Fibroblast of peridontal ligament (primary cell): ENCODE results near the gene KRT28.
A peak's percentile ranks its signal among the peaks of the same experiment; 100 is the strongest.

Experiments used
- DNase-seq: peaks from one replicate; pipeline ENCODE4 v3.0.0-alpha.2; 2010; ENCODE audit errors: extremely low read depth

KRT28 gene, protein sequence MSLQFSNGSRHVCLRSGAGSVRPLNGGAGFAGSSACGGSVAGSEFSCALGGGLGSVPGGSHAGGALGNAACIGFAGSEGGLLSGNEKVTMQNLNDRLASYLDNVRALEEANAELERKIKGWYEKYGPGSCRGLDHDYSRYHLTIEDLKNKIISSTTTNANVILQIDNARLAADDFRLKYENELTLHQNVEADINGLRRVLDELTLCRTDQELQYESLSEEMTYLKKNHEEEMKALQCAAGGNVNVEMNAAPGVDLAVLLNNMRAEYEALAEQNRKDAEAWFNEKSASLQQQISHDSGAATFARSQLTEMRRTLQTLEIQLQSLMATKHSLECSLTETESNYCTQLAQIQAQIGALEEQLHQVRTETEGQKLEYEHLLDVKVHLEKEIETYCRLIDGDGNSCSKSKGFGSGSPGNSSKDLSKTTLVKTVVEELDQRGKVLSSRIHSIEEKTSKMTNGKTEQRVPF

DNA sequence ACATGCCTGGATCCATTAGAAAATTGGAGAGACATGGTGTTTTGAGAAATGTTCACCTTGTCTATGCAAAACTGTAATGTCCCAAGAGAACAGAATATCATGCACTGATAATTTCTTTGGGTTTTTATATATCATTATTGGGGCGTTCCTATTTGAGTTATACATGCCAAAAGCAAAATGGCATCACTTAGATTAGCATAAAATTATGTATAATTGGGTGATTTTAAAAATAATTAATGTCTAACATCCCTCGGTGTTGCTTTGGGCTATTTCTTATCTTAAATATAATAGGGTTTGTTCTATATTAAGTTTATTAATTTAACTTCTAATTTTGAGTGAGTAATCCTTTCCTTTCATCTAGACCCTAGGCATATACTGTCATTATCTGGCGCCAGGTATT, at the start of gene KRT28:
Gene KRT28, minus strand, starts transcription at position 101 of the 400 bp plus-strand sequence. Its CDS starts 66 bp downstream, at position 35.
- DNase-seq, result no peak

DNA sequence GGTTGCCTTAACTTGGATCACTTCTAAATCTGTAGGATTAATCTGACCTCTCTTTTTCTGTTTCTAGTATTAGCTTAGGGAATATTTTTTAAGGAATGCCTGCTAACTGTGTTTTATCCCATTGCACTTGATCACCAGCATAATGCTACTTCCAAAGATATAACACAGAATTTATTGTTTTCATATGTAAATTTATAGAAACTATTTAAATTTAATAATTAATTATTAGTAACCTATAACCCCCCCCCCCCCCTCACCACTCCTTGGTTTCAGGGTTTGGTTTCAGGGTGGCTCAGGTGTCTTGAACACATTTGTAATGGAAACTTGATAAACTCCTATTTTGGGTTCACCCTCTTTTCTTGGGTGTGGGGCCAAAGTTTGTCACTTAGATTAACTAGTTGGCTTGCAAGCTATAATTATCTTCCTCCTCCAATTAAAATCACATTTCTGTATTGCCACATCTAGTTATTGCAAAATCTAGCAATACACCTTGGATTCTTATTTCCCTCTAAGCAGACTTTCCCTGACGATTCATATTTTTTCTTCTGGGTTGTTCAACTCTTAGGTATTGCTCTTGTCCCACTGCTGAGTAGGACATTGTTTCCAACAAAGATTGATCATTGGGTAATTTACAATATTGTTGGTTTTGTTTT, 49.0 kb upstream of the KRT28 start:
- DNase-seq, result no peak

DNA sequence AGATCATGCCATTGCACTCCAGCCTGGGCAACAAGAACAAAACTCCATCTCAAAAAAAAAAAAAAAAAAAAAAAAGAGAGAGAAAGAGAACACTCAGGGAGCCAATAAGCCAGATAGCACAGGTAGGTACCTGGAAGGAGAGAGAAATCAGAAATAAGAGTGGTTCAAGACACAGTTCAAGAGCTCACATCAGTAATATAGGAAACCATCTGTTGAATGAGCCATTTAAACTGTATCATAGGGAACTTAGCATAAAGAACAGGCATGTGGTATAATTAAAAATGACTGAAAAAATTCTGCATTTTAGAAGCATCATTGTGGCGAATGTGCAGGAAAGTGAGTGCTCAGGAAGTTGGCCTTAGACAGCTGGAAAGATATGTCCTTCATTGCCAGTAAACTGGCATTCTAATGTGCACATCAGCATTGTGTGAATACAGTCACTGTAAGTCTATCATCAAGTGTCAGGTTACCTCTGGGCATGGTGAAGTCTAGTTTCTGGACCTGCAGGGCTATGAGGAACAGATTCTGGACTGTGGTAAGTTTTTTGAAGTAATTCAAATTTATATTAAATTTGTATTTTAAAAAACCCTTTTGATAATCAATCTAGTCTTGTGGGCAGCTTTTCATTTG, 46.9 kb upstream of the KRT28 start:
- peak; percentile 27 for DNase-seq

DNA sequence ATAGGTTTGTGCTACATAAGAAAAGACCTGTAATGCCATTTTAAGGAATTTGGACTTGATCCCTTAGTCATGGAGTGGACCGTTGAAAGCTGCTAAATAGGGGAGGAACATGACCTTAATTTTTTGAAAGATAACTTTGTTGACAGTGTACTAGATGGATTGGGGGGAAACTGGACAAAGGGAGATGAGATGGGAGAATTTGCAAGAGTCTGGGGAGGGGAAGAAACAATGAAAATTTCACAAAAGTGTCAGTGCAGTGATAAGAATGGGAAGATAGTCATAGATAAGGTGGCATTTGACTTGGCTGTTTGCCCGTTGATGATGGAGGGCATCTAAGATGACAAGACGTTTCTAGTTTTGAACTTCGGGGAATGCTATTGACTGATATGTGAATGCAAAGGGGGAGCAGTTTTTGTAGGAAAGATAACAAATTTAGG, 44.9 kb upstream of the KRT28 start:
- no peak for DNase-seq

DNA sequence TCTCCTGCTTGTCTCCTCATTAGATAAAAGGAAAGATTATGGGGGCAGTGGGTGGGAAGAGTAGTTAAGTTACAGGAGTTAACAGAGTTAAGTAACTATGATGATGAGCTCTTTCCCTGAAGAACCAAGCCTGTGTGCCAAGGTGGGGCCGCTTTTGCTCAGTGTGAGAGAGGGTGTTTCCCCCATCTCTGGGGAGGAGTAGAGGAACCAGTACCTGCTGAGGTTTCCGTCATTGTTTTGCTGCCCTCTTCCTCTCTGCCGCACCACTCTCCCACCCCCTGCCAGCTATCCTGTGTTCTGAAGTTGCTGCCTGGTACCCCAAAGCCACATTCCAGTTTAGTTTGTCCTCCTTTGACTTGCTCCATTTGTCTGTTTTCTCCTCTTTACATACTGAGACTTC, 43.5 kb upstream of the KRT28 start:
- no peak for DNase-seq

DNA sequence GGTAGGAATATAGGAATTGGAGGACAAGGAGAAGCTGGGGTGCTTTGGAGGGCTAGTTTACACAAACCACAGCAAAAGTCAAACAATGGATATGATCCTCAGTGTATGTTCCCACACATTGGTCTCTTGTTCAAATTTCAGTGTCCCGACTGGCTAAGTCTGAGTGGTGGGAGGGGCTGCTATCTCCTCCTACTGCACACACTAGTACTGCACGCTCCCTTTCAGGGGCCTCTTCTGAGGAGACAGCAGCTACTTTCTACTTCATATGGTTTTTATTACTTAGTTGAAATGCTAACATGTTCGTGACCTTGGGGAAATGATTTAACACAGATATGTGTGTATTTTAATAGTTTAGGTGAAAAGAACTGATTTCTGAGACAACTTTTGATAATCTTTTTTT, 41.5 kb upstream of the KRT28 start:
- peak; percentile 34 for DNase-seq

DNA sequence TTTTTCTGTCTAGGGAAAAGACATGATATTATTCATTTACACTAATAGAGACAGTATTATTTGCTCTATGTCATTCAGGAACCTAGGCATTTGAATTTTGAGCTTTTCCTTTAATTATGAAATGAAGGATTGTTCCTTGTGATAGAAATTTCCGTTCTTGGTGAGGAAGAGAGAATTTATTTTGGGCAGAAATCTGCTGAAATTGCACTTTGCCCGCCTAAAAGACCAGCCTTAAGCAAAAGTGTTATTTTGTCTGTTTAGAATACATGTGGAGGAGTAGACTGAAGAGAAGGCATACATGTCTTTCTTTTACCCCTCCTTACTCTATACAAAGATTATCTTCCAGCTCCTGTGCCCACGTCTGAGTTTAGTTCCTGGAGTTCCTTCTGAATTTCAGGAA, 39.4 kb upstream of the KRT28 start:
- no peak for DNase-seq

DNA sequence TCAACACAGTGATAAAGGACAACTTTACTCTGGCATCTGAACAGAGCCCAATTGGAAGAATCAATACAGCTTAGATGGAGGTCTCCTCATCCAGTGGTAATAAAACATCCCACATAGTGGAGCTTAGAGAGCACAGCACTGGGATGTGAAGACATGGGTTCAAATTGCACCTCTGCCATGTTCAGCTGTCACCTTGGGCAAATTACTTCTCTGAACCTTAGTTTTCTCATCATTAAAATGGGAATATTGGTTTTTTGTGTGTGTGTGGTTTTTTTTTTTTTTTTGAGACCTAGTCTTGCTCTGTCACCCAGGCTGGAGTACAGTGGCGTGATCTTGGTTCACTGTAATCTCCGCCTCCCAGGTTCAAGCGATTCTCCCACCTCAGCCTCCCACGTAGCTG, 36.3 kb upstream of the KRT28 start:
- no peak for DNase-seq

DNA sequence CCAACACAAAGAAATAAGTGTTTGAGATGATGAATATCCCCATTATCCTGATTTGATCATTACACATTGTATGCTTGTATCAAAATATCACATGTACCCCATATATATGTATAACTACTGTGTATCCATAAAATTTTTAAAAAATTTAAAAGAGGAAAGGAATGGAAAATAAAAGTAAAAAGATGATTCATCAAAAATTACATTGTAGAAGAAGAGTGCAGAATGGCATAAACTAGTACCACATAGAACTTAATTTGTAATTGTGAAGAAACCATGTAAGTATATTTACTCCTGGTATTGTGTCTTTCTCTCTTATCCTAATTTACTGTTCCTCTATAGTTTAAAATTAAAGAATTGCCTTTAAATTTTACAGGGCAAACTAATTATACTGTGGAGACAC, 34.1 kb upstream of the KRT28 start:
- no peak for DNase-seq

DNA sequence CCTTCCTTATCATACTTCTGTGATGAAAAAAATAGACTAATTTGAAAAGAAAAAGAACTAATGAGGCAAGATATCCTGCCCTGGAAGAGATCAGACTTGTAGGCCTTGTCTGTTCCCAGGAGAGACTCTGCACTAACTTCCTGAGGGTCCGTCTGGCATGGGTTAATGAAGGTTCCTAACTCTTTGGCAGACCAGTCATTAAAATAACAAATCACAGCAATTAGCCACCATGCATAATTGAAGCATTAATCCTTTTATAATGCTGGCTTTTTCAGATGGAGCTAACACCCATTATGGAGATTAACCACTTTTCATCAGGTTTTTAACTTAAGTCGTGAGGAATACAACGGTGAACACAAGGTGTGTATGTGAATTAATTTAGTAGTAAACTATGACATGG, 33.1 kb upstream of the KRT28 start:
- DNase-seq, result no peak

DNA sequence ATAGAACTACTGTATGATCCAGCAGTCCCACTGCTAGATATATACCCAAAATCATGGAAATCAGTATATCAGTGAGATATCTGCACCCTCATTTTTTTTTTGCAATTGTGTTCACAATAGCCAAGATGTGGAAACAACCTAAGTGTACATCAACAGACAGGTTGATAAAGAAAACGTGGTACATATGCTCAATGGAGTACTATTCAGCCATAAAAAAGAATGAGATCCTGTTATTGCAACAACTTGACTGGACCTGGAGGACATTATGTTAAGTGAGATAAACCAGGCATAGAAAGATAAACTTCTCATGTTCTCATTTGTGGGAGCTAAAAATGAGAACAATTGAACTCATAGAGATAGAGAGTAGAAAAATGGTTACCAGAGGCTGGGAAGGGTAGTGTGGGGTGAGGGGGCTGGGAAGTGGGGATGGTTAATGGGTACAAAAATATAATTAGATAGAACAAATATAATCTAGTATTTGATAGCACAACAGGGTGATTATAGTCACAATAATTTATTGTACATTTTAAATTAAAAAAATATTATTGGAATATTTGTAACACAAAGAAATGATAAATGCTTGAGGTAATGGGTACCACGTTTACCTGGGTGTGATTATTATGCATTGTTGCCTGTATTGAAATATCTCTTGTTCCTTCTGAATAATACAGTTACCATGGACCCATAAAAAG, 30.5 kb upstream of the KRT28 start:
- DNase-seq, result no peak

DNA sequence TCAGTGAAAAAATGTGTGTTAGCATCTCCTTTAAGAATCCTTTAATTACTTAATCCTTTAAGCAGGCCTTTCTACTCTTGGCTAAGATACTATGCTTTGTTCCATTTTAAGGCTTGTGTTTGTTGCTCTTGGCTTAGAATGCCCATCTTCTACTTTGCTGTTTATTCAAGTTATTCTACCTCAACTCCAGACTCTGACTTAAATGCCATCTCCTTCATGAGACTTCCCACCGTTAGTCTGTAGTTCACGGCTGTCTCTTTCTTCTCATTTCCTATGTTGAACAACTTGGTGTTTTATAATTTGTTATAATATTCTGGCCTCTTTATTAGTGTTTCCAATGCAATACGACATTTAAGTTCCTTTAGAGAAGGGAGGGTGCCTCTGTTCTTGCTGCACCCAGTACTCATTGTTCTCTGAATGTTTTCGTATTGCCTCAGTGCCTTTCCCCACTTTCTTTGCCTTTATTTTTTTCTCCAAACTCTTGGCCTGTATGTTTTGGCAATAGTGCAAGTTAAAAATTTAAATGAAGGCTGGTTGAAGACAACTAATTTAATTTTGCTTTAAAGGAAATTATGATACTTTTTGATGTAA, 28.8 kb upstream of the KRT28 start:
- DNase-seq, result peak; percentile 71

DNA sequence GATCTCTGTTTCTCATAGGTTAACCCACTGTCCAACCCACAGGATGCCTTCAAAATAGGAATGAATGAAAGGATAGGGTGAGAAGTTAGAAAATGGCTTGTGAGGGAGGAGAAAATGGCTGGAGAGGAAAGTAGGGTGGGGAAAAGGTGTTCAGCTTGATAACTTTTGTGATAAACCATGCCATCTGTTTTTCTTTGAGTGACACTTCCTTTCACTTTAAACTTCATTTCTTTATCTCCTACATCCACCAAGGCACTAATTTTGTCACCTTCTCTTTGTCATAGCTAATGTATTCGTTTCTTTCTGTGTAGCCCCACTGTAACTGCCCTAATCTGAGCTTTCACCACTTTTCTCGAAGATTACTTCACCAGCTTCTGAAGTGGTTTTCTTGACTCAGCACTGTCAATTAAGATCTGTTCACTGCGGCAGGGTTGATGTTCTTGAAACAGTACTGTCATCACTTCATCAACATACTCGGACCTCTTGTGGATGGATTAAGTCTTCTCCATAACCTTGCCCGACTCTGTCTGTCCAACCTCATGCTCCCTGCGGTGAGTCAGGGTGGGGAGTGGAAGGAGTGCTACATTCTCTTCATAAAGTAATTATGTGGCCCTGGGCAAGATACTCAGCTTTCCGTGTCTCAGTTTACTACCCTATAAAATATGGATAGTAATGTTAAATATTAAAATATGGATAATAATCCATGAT, 28.1 kb upstream of the KRT28 start:
- peak; percentile 69 for DNase-seq

DNA sequence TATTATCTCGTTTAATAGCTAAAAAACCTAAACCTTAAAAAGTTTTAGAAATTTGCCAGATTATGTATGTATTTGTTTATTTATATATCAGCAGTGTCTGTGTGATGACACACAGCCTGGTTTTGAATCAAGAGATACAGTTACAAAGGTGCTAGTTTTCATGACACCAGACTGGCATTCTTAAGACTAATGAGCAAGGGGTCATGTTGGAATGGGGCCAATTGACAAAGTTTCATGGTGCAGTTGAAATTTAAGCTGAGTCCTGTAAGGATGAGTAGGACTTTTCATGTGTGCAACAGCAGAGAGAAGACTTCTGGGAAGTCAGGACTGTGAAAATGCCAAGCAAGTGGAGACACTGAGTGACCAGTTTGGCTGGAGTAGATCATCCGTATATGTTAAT, 25.8 kb upstream of the KRT28 start:
- no peak for DNase-seq

DNA sequence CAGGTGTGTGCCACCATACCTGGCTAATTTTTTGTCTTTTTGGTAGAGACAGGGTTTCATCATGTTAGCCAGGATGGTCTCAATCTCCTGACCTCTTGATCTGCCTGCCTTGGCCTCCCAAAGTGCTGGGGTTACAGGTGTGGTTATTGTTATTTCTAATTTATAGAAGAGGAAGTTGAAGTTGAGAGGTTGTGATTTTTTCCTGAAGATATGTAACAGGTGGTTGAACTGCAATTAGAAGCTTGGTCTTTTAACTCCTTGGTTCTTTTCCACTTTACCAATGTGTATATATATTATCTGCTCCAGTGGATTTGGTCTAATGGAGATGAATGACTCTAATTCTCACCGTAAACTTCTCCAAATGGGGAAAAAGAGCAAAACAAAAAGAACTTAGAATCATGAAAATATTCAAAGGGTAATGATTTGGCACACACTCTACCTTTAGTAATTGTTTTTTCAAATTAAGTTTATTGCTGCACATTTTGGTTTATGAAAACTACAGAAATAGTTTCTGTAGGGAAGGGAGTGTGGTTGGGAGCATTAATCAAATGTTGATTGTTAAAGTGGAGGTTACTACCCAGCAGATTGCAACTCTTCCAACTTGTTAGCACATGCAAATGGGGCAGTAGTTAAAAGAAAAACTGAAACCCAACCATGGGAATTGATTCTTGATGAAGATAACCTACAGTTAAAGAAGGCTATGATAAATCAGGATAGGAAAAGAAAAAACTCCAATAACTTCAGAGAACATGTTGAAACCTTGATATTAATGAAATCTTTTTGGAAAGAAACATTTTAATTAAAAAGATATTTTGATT, 24.5 kb upstream of the KRT28 start:
- no peak for DNase-seq

DNA sequence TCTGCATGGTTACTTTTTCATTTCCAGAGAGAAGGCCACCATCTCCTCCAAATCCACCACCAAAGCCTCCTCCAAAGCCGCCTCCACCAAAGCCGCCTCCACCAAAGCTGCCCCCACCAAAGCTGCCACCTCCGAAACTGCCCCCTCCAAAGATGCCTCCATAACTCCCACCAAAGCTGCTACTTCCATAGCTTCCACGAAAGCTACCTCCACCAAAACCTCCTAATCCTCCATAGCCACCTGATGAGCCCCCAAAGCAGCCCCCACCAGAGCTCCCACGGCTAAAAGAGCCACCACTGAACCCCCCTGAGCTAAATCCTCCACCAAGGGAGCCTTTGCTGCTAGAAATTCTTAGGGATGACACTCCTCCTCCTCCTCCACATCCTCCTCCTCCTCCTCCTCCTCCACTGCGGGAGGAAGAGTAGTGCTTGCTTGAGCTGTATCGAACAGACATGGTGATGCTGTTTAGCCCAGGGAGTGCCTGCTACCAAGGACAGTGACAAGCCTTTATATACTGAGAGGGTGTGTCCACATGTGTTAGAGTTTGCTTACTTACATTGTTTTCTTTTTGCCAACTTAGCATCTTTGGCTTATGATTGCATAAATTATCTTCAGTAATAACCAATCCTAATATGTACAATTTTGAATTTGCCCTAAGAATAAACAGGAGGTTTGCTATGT, 22.5 kb upstream of the KRT28 start, which contains the start of gene KRT10:
Gene KRT10, minus strand, starts transcription at position 483 of the 681 bp plus-strand sequence. Its CDS starts 29 bp downstream, at position 454.
- no peak for DNase-seq

DNA sequence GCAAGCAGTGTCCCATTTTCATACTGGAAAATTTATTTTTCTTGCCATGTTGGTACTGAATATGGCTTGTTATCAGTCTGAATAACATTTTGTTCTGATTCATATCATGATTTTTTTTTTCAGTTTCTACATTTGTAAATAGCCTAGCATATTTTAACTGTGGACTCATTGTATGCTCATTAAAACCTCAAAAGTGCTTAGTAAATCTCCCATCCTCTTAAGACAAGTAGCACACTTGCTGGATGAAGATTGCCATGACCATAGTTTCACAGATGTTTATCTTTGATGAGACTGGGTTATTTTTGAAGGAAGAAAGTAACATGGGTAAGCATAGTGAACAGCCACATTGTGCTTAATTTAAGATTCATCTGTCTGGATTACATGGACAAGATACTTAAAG, 21.8 kb upstream of the KRT28 start:
- DNase-seq, result no peak

DNA sequence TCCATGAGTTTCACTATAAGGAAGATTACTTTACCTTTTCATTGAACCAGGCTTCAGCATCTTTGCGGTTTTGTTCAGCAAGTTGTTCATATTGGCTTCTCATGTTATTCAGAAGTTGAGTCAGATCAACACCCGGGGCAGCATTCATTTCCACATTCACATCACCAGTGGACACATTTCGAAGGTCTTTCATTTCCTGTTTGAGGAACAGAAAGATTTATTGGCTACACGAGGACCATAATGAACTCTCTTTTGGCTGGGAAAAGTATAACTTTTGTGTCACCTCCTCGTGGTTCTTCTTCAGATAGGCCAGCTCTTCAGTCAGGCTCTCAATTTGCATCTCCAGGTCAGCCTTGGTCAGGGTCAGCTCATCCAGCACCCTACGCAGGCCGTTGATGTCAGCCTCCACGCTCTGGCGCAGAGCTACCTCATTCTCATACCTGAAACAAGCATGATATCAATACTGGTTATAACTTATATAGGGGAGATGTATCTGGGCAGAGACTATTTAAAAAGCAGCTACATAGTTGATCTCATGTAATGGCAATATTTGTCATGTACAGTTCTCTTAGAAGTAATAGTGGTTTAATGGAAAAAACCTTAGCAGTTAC, 20.6 kb upstream of the KRT28 start:
- DNase-seq, result no peak

DNA sequence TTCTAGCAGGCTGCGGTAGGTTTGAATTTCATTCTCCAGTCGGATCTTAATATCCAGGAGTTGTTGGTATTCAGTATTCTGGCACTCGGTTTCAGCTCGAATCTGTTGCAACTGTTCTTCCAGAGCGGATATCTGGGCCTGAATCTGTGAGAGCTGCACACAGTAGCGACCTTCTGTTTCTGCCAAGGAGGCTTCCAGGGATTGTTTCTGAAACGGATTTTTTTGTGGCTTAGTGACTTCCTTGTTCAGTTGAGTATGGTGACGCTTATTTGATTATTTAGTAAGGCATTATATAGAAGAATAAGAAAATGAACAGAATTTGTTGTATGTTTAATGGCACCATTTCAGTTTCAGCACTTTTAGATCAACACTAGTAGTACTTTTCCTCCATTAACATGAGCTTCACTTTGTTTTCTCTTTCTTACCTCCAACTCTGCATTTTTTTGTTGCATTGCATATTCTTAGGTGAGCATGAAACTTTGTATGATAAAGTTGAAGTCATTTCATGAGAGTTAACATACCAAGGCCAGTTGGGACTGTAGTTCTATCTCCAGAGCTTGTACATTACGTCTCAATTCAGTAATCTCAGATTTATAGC, 19.9 kb upstream of the KRT28 start:
- DNase-seq, result peak; percentile 30
